DOHH2 (cell line): ENCODE measurements around the gene AP5S1.

Experiments
- H3F3A ChIP-seq: fragments of 200-600 bp; sonication (generic), shearing (Covaris generic); 2 replicates; pipeline ENCODE4 v1.6.0; 2016; ENCODE audit warnings: antibody characterized with exemption, mild to moderate bottlenecking; ENCODE audit not compliant: control insufficient read depth, insufficient read depth
- H3K27ac ChIP-seq: fragments of 200-600 bp; sonication (generic); 2 replicates; pipeline ENCODE4 v1.5.1; 2014; ENCODE audit warnings: low read depth, mild to moderate bottlenecking, low read length, moderate library complexity
- H3K27me3 ChIP-seq: fragments of 200-600 bp; sonication (generic); 2 replicates; pipeline ENCODE4 v1.6.1; 2014; ENCODE audit warnings: mild to moderate bottlenecking, low read length, mixed read lengths; ENCODE audit not compliant: control insufficient read depth
- H3K36me3 ChIP-seq: fragments of 200-600 bp; sonication (generic); 2 replicates; pipeline ENCODE4 v1.6.1; 2014; ENCODE audit warnings: mild to moderate bottlenecking, low read length, moderate library complexity, mixed read lengths; ENCODE audit not compliant: control insufficient read depth
- H3K4me1 ChIP-seq: fragments of 200-600 bp; sonication (generic); 2 replicates; pipeline ENCODE4 v1.6.1; 2014; ENCODE audit warnings: mild to moderate bottlenecking, low read length, mixed read lengths; ENCODE audit not compliant: control insufficient read depth
- H3K4me2 ChIP-seq: fragments of 200-600 bp; sonication (generic); 2 replicates; pipeline ENCODE4 v1.6.0; 2014; ENCODE audit warnings: mild to moderate bottlenecking, low read length, moderate library complexity
- H3K4me3 ChIP-seq: fragments of 200-600 bp; sonication (generic); 2 replicates; pipeline ENCODE4 v1.5.1; 2014; ENCODE audit warnings: mild to moderate bottlenecking, low read length, mixed read lengths
- H3K79me2 ChIP-seq: fragments of 200-600 bp; sonication (generic); 2 replicates; pipeline ENCODE4 v1.6.1; 2014; ENCODE audit warnings: mild to moderate bottlenecking, low read length, mixed read lengths; ENCODE audit not compliant: control insufficient read depth
- H3K9me2 ChIP-seq: fragments of 200-600 bp; sonication (generic); replicated peaks from 2 replicates; pipeline ENCODE4 v1.6.1; 2014; ENCODE audit warnings: mild to moderate bottlenecking, low read length, mixed read lengths; ENCODE audit not compliant: control insufficient read depth
- H3K9me3 ChIP-seq: fragments of 200-600 bp; sonication (generic); 2 replicates; pipeline ENCODE4 v1.6.1; 2014; ENCODE audit warnings: antibody characterized with exemption, low read length, mixed read lengths; ENCODE audit not compliant: control insufficient read depth, insufficient read depth
- H4K20me1 ChIP-seq: fragments of 200-600 bp; sonication (generic); 2 replicates; pipeline ENCODE4 v1.6.0; 2014; ENCODE audit warnings: low read depth, mild to moderate bottlenecking, antibody characterized with exemption, low read length, moderate library complexity; ENCODE audit not compliant: control insufficient read depth, insufficient read depth
- EZH2phosphoT487 ChIP-seq: fragments of 200-600 bp; sonication (generic); IDR thresholded peaks from 2 replicates; pipeline ENCODE4 v1.6.1; 2017; ENCODE audit warnings: borderline replicate concordance, mild to moderate bottlenecking, antibody characterized with exemption, low read length, moderate library complexity, mixed read lengths
- TF ChIP-seq, protein P1 (sequence below): fragments of 200-600 bp; sonication (generic); IDR thresholded peaks from one replicate; pipeline ENCODE4 v1.5.1; 2014; ENCODE audit warnings: antibody characterized with exemption, mild to moderate bottlenecking, low read depth, low read length; ENCODE audit not compliant: poor library complexity, severe bottlenecking

Gene AP5S1

DNA sequence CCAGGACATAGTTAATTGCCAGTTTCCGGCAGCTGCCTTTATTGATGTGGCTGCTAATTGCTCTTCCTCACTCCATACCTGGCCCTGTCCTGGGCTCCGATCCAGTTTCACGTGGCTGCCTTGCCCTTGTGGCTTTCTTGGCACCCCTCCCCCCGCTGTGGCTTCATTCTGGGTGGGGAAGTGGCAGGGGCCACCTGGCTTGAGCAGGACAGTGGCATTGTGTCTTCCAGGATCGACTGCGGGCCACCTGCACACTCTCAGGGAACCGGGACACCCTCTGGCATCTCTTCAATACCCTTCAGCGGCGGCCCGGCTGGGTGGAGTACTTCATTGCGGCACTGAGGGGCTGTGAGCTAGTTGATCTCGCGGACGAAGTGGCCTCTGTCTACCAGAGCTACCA, 37.1 kb downstream of the AP5S1 start:
- Histone ChIP-seq H3F3A (0 out of 2 replicates have a peak, but pooled peaks cover 3% of the 10 kb centered on the region), H3K27ac (no peak overlapping the region), H3K79me2 (peaks cover 7% of the 10 kb centered on the region), H3K9me2 (no peaks in the 10 kb centered on the region), H3K9me3 (peaks cover 4% of the 10 kb centered on the region; the same call in 1 of the 2 replicates), H4K20me1 (no peaks in the 10 kb centered on the region), H3K4me2 (no peak overlapping the region), H3K4me3 (no peak overlapping the region), H3K27me3 (no peaks in the 10 kb centered on the region), H3K36me3 (peaks cover 52% of the 10 kb centered on the region), H3K4me1 (no peaks in the 10 kb centered on the region)
- TF ChIP-seq EZH2phosphoT487 = no peak
- TF ChIP-seq, protein P1, sequence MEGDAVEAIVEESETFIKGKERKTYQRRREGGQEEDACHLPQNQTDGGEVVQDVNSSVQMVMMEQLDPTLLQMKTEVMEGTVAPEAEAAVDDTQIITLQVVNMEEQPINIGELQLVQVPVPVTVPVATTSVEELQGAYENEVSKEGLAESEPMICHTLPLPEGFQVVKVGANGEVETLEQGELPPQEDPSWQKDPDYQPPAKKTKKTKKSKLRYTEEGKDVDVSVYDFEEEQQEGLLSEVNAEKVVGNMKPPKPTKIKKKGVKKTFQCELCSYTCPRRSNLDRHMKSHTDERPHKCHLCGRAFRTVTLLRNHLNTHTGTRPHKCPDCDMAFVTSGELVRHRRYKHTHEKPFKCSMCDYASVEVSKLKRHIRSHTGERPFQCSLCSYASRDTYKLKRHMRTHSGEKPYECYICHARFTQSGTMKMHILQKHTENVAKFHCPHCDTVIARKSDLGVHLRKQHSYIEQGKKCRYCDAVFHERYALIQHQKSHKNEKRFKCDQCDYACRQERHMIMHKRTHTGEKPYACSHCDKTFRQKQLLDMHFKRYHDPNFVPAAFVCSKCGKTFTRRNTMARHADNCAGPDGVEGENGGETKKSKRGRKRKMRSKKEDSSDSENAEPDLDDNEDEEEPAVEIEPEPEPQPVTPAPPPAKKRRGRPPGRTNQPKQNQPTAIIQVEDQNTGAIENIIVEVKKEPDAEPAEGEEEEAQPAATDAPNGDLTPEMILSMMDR = no peak

DNA sequence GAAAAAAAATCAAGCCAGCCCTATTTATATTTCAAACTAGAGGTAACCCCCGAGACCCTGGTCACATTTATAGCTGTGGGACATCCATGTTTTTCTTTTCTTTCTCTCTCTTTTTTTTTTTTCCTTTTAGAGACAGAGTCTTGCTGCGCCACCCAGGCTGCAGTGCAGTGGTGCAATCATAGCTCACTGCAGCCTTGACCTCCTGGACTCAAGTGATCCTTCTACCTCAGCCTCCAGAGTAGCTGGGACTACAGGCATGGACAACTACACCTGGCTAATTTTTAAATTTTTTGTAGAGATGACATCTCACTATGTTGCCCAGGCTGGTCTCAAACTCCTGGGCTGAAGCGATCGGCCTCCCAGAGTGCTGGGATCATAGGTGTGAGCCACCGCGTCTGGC, 38.3 kb downstream of the AP5S1 start:
- peaks cover 65% of the 10 kb centered on the region for H3K36me3 ChIP-seq
- TF ChIP-seq, protein P1 = no peak
- TF ChIP-seq EZH2phosphoT487 = no peak
- peaks cover 7% of the 10 kb centered on the region for H3K79me2 ChIP-seq
- no peaks in the 10 kb centered on the region for H3K27me3 ChIP-seq
- H3K9me3 ChIP-seq = peaks cover 4% of the 10 kb centered on the region; the same call in 1 of the 2 replicates
- no peaks in the 10 kb centered on the region for H3K9me2 ChIP-seq
- no peaks in the 10 kb centered on the region for H4K20me1 ChIP-seq
- no peak overlapping the region for H3K4me3 ChIP-seq
- H3K4me2 ChIP-seq = no peak overlapping the region
- H3K4me1 ChIP-seq = no peaks in the 10 kb centered on the region
- 0 out of 2 replicates have a peak, but pooled peaks cover 3% of the 10 kb centered on the region for H3F3A ChIP-seq
- no peak overlapping the region for H3K27ac ChIP-seq

DNA sequence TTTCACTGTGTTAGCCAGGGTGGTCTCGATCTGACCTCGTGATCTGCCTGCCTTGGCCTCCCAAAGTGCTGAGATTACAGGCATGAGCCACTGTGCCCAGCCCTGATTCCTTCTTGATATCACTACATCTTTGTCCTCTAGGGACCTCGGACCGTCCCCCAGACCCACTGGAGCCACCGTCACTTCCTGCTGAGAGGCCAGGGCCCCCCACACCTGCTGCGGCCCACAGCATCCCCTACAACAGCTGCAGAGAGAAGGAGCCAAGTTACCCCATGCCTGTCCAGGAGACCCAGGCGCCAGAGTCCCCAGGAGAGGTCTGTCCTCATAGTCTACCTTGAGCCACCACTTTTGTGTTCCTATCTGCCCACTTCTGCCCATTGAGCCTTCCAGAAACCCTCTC, 40.8 kb downstream of the AP5S1 start:
- H3K36me3 ChIP-seq = peaks cover 75% of the 10 kb centered on the region
- H3K4me3 ChIP-seq = no peak overlapping the region
- H3K9me3 ChIP-seq = peaks cover 4% of the 10 kb centered on the region; the same call in 1 of the 2 replicates
- no peak overlapping the region for H3K4me2 ChIP-seq
- H3K27me3 ChIP-seq = no peaks in the 10 kb centered on the region
- TF ChIP-seq, protein P1 = no peak
- no peak for TF ChIP-seq EZH2phosphoT487
- no peaks in the 10 kb centered on the region for H3K4me1 ChIP-seq
- H4K20me1 ChIP-seq = no peaks in the 10 kb centered on the region
- no peaks in the 10 kb centered on the region for H3F3A ChIP-seq
- H3K79me2 ChIP-seq = peaks cover 3% of the 10 kb centered on the region; the same call in 1 of the 2 replicates
- no peaks in the 10 kb centered on the region for H3K9me2 ChIP-seq
- H3K27ac ChIP-seq = no peak overlapping the region
